SK-N-SH (cell line): ENCODE data around the gene EFCAB14. TPM values are rescaled to one million over a fixed set of nuclear protein-coding genes. Genes with fewer than 3 reads are reported as not detected.

Source experiments
- CTCF ChIA-PET: fragments of 300-600, 350-600 bp; formaldehyde crosslinking; extraction: SDS; loops from one replicate; lab custom pipeline; 2021; lab: Yijun Ruan, JAX
- POLR2A ChIA-PET: fragments of 350-600 bp; sonication (Branson Sonifier 250); formaldehyde crosslinking; extraction: SDS; loops from one replicate; lab custom pipeline; 2020; ENCODE audit warnings: antibody characterized with exemption, inconsistent platforms; lab: Yijun Ruan, JAX
- DNase-seq: peaks from one replicate; pipeline ENCODE4 v3.0.0; 2012
- H2AFZ ChIP-seq: fragments of 200-600 bp; sonication (generic); 2 replicates; pipeline ENCODE4 v1.8.1; 2016; ENCODE audit warnings: antibody characterized with exemption, mild to moderate bottlenecking, low read depth
- H3F3A ChIP-seq: fragments of 200-600 bp; sonication (generic); replicated peaks from 2 replicates; pipeline ENCODE3; 2016; ENCODE audit warnings: antibody characterized with exemption, mild to moderate bottlenecking; ENCODE audit not compliant: insufficient read depth
- H3K27ac ChIP-seq, 2 experiments: fragments of 200-500 bp in 1 of 2; fragments of 200-600 bp in 1 of 2; sonication (Bioruptor generic) in 1 of 2; sonication (generic), shearing (Covaris generic) in 1 of 2; 2 replicates each; pipeline versions ENCODE4 v1.5.1 to v1.6.1; 2014 to 2016; ENCODE audit warnings: low read depth in 2 of 2, inconsistent platforms in 1 of 2, low read length in 1 of 2, mild to moderate bottlenecking in 1 of 2, mixed read lengths in 1 of 2
- H3K27me3 ChIP-seq: fragments of 200-600 bp; sonication (generic), shearing (Covaris generic); 2 replicates; pipeline ENCODE4 v1.6.1; 2016; ENCODE audit warnings: mixed run types; ENCODE audit not compliant: insufficient read depth
- H3K36me3 ChIP-seq, 2 experiments: fragments of 200-500 bp in 1 of 2; fragments of 200-600 bp in 1 of 2; sonication (Bioruptor generic) in 1 of 2; sonication (generic) in 1 of 2; replicated peaks in 1 of 2; 2 replicates each; pipeline versions ENCODE3 to v1.5.1; 2014 to 2016; ENCODE audit warnings: low read length in 1 of 2, mild to moderate bottlenecking in 1 of 2; ENCODE audit not compliant: insufficient read depth in 2 of 2, control insufficient read depth in 1 of 2
- H3K4me1 ChIP-seq, 2 experiments: fragments of 200-500 bp in 1 of 2; fragments of 200-600 bp in 1 of 2; sonication (Bioruptor generic) in 1 of 2; sonication (generic), shearing (Covaris generic) in 1 of 2; 2 replicates each; pipeline versions ENCODE4 v1.5.1 to v1.6.1; 2014 to 2016; ENCODE audit warnings: low read depth in 1 of 2, low read length in 1 of 2, mixed run types in 1 of 2; ENCODE audit not compliant: insufficient read depth in 2 of 2, control insufficient read depth in 1 of 2
- H3K4me2 ChIP-seq: fragments of 200-600 bp; sonication (generic), shearing (Covaris generic); 2 replicates; pipeline ENCODE4 v1.6.1; 2017; ENCODE audit warnings: mixed run types
- H3K4me3 ChIP-seq, 2 experiments: fragments of 200-500 bp in 1 of 2; fragments of 200-600 bp in 1 of 2; sonication (Bioruptor generic) in 1 of 2; sonication (generic), shearing (Covaris generic) in 1 of 2; 2 replicates each; pipeline versions ENCODE4 v1.5.1 to v1.8.1; 2014 to 2016; ENCODE audit warnings: low read depth in 2 of 2, inconsistent platforms in 1 of 2, low read length in 1 of 2, mild to moderate bottlenecking in 1 of 2, mixed read lengths in 1 of 2, moderate library complexity in 1 of 2
- H3K79me2 ChIP-seq: fragments of 200-600 bp; sonication (generic); 2 replicates; pipeline ENCODE4 v1.8.1; 2017; ENCODE audit warnings: mild to moderate bottlenecking; ENCODE audit not compliant: insufficient read depth
- H3K9ac ChIP-seq: fragments of 200-600 bp; sonication (generic); 2 replicates; pipeline ENCODE4 v1.6.1; 2017; ENCODE audit warnings: mixed run types
- H3K9me2 ChIP-seq: fragments of 200-600 bp; sonication (generic); 2 replicates; pipeline ENCODE4 v1.6.1; 2017; ENCODE audit warnings: mixed run types
- H3K9me3 ChIP-seq: fragments of 200-600 bp; sonication (generic); 2 replicates; pipeline ENCODE4 v1.6.1; 2017; ENCODE audit warnings: mixed run types, mild to moderate bottlenecking, moderate library complexity
- H4K20me1 ChIP-seq: fragments of 200-600 bp; sonication (generic); 2 replicates; pipeline ENCODE4 v1.6.1; 2017; ENCODE audit warnings: mild to moderate bottlenecking, mixed run types; ENCODE audit not compliant: insufficient read depth
- CHD2 ChIP-seq: fragments of 150-350 bp; IDR thresholded peaks from 2 replicates; pipeline ENCODE4 v1.6.1; 2018; ENCODE audit warnings: low read length; ENCODE audit not compliant: partially characterized antibody
- ELF1 ChIP-seq: IDR thresholded peaks from 2 replicates; pipeline ENCODE4 v1.4.0; 2012
- EP300 ChIP-seq, 2 experiments: IDR thresholded peaks; 2 replicates each; pipeline versions ENCODE4 v1.4.0 to v1.6.1; 2012; ENCODE audit warnings: borderline replicate concordance in 1 of 2, low read depth in 1 of 2, low read length in 1 of 2
- EZH2phosphoT487 ChIP-seq: fragments of 200-600 bp; sonication (generic); IDR thresholded peaks from 2 replicates; pipeline ENCODE4 v1.6.1; 2017; ENCODE audit warnings: low read depth, mixed run types, mild to moderate bottlenecking, antibody characterized with exemption, moderate library complexity, borderline replicate concordance
- FOSL2 ChIP-seq: IDR thresholded peaks from 2 replicates; pipeline ENCODE4 v1.4.0; 2012; ENCODE audit warnings: low read depth, mild to moderate bottlenecking, moderate library complexity, borderline replicate concordance
- FOXJ3 ChIP-seq: sonication (generic); formaldehyde crosslinking; IDR thresholded peaks from 2 replicates; pipeline ENCODE4 v1.5.1; 2020; ENCODE audit warnings: mild to moderate bottlenecking, missing genetic modification reagents
- FOXM1 ChIP-seq: IDR thresholded peaks from 2 replicates; pipeline ENCODE4 v1.4.0; 2012; ENCODE audit warnings: low read depth, mild to moderate bottlenecking
- GABPA ChIP-seq: IDR thresholded peaks from 2 replicates; pipeline ENCODE4 v1.4.0; 2012; ENCODE audit warnings: low read depth, mild to moderate bottlenecking
- IRF3 ChIP-seq: fragments of 150-350 bp; IDR thresholded peaks from 2 replicates; pipeline ENCODE4 v1.6.1; 2016; ENCODE audit warnings: mild to moderate bottlenecking, low read depth, low read length
- JUND ChIP-seq: IDR thresholded peaks from 2 replicates; pipeline ENCODE4 v1.4.0; 2012
- MAX ChIP-seq: IDR thresholded peaks from 2 replicates; pipeline ENCODE4 v1.4.0; 2012; ENCODE audit warnings: low read depth
- MEF2A ChIP-seq: IDR thresholded peaks from 2 replicates; pipeline ENCODE4 v1.4.0; 2012; ENCODE audit warnings: low read depth, borderline replicate concordance
- MXI1 ChIP-seq: IDR thresholded peaks from 2 replicates; pipeline ENCODE4 v1.6.1; 2012; ENCODE audit warnings: mild to moderate bottlenecking, low read depth, low read length, improper control_type of control experiment
- NFIC ChIP-seq: IDR thresholded peaks from 2 replicates; pipeline ENCODE4 v1.4.0; 2012; ENCODE audit warnings: borderline replicate concordance
- PBX3 ChIP-seq: IDR thresholded peaks from 2 replicates; pipeline ENCODE4; 2012
- POLR2AphosphoS5 ChIP-seq: IDR thresholded peaks from 2 replicates; pipeline ENCODE4 v1.6.1; 2012; ENCODE audit warnings: low read depth, low read length
- REST ChIP-seq: IDR thresholded peaks from 2 replicates; pipeline ENCODE4 v1.6.1; 2012; ENCODE audit warnings: mild to moderate bottlenecking, low read depth, low read length, moderate library complexity
- RFX5 ChIP-seq: IDR thresholded peaks from 2 replicates; pipeline ENCODE4 v1.6.1; 2012; ENCODE audit warnings: mild to moderate bottlenecking, improper control_type of control experiment, low read length
- RXRA ChIP-seq: IDR thresholded peaks from 2 replicates; pipeline ENCODE4 v1.4.0; 2012; ENCODE audit warnings: low read depth, mild to moderate bottlenecking, borderline replicate concordance
- SMC3 ChIP-seq: IDR thresholded peaks from 2 replicates; pipeline ENCODE4 v1.6.1; 2012; ENCODE audit warnings: low read depth, low read length, improper control_type of control experiment
- TAF1 ChIP-seq: IDR thresholded peaks from 2 replicates; pipeline ENCODE4 v1.6.1; 2012; ENCODE audit warnings: low read depth, mild to moderate bottlenecking, low read length, moderate library complexity, borderline replicate concordance
- TCF12 ChIP-seq: IDR thresholded peaks from 2 replicates; pipeline ENCODE4 v1.4.0; 2012
- TEAD4 ChIP-seq: IDR thresholded peaks from 2 replicates; pipeline ENCODE4 v1.4.0; 2012; ENCODE audit warnings: mild to moderate bottlenecking, borderline replicate concordance; ENCODE audit not compliant: insufficient read depth
- USF2 ChIP-seq: fragments of 150-350 bp; IDR thresholded peaks from 2 replicates; pipeline ENCODE4 v1.6.1; 2017; ENCODE audit warnings: antibody characterized with exemption, low read length, low read depth, borderline replicate concordance
- YY1 ChIP-seq: IDR thresholded peaks from 2 replicates; pipeline ENCODE4 v1.4.0; 2012; ENCODE audit warnings: low read depth, mild to moderate bottlenecking
- ZBTB33 ChIP-seq: IDR thresholded peaks from 2 replicates; pipeline ENCODE4 v1.4.0; 2012; ENCODE audit warnings: low read depth, borderline replicate concordance
- polyA plus RNA-seq, 3 experiments: library from polyadenylated mRNA; depleted of rRNA; stranded (reverse); fragments of >200 nt; gene quantifications; 2 replicates each; pipeline ENCODE4 v1.2.3, GENCODE V29; 2012

EFCAB14 gene
- polyA plus RNA-seq, 1 of the 3 experiments (the other 2 are of a cell fraction): 13.6 TPM

GRCh38 chr1:46643368-46643775 lies 75.5 kb downstream of the EFCAB14 start:
- peak overlapping the region; percentile 45; the same call in 1 of the 2 replicates for H3K4me2 ChIP-seq
- no peaks in the 10 kb centered on the region for H3K9me3 ChIP-seq
- H3K27me3 ChIP-seq: no peaks in the 10 kb centered on the region
- ChIA-PET CTCF (interaction anchor here (1.1 kb wide), 1 partner anchor 11 kb away, joined by 4 read pairs; no protein-coding TSS in a partner anchor), POLR2A (no interaction called here)
- no peaks in the 10 kb centered on the region for H3K9me2 ChIP-seq
- H3K36me3 ChIP-seq: peaks cover 9 to 20% of the 10 kb centered on the region in 2 experiments
- no peaks in the 10 kb centered on the region for H4K20me1 ChIP-seq
- no peak overlapping the region for H3K9ac ChIP-seq
- H3K4me3 ChIP-seq: no peak overlapping the region
- no peak overlapping the region for H2AFZ ChIP-seq
- peak overlapping the region; percentile 45 to 66; a peak in 3 of 4 replicates for H3K27ac ChIP-seq
- peaks cover 23% of the 10 kb centered on the region for H3F3A ChIP-seq
- peaks cover 3 to 7% of the 10 kb centered on the region in 2 experiments for H3K4me1 ChIP-seq
- H3K79me2 ChIP-seq: no peaks in the 10 kb centered on the region
- no peak for DNase-seq
- no peak for TF ChIP-seq MEF2A
- no peak for TF ChIP-seq ELF1
- TF ChIP-seq GABPA: no peak
- peak; percentile 64; the same call in 1 of the 2 replicates for TF ChIP-seq TEAD4
- TF ChIP-seq MXI1: no peak
- TF ChIP-seq RXRA: peak; percentile 59; the same call in 1 of the 2 replicates
- TF ChIP-seq TCF12: peak; percentile 80
- peak; percentile 23; the same call in 1 of the 2 replicates for TF ChIP-seq ZBTB33
- TF ChIP-seq POLR2AphosphoS5: peak; percentile 49; the same call in 1 of the 2 replicates
- TF ChIP-seq MAX: peak; percentile 67
- TF ChIP-seq JUND: peak; percentile 77
- TF ChIP-seq REST: no peak
- no peak for TF ChIP-seq SMC3
- TF ChIP-seq YY1: no peak
- no peak for TF ChIP-seq FOXM1
- TF ChIP-seq NFIC: peak; percentile 89
- no peak for TF ChIP-seq FOXJ3 (CRISPR knock-in tag)
- TF ChIP-seq IRF3: no peak
- TF ChIP-seq CHD2: no peak
- TF ChIP-seq TAF1: no peak
- TF ChIP-seq PBX3: peak; percentile 93
- peak; percentile 80; the same call in 1 of the 2 replicates for TF ChIP-seq FOSL2
- TF ChIP-seq EP300 (IDR thresholded peaks at IDR 0.05; ENCODE audit: borderline replicate concordance in 1 of 2, low read depth in 1 of 2, low read length in 1 of 2): peak; percentile 29 to 59; a peak in 2 of 4 replicates
- TF ChIP-seq RFX5: no peak
- no peak for TF ChIP-seq USF2
- TF ChIP-seq EZH2phosphoT487: no peak
